ENCODE results near the gene SLC38A1.

The SLC38A1 gene

GRCh38 chr12:46136249-46136648 lies 132.6 kb downstream of the SLC38A1 start:
- H3K9me3 ChIP-seq (replicated peaks; ENCODE audit: low read length): no peaks in the 10 kb centered on the region
- no peaks in the 10 kb centered on the region for H3K36me3 ChIP-seq (ENCODE audit: insufficient read depth, low read length)
- H3K27me3 ChIP-seq (ENCODE audit: control insufficient read depth, insufficient read depth, low read length): no peaks in the 10 kb centered on the region

GRCh38 chr12:46135750-46136149 lies 133.1 kb downstream of the SLC38A1 start:
- no peaks in the 10 kb centered on the region for H3K4me1 ChIP-seq (ENCODE audit: control insufficient read depth, insufficient read depth, low read length)
- no peaks in the 10 kb centered on the region for H3K36me3 ChIP-seq (ENCODE audit: insufficient read depth, low read length)
- no peaks in the 10 kb centered on the region for H3K27me3 ChIP-seq (ENCODE audit: control insufficient read depth, insufficient read depth, low read length)
- H3K4me3 ChIP-seq (ENCODE audit: low read length): no peak overlapping the region
- H3K4me2 ChIP-seq (ENCODE audit: low read length): no peak overlapping the region
- no peak overlapping the region for H3K9ac ChIP-seq (ENCODE audit: low read depth, low read length)
- no peaks in the 10 kb centered on the region for H3K9me3 ChIP-seq (replicated peaks; ENCODE audit: low read length)

More at GRCh38 chr12:46136249-46136648, 132.6 kb downstream of the SLC38A1 start:
- Histone ChIP-seq H3K4me1 (ENCODE audit: control insufficient read depth, insufficient read depth, low read length) (no peaks in the 10 kb centered on the region), H3K9ac (ENCODE audit: low read depth, low read length) (no peak overlapping the region), H3K4me2 (ENCODE audit: low read length) (no peak overlapping the region), H3K4me3 (ENCODE audit: low read length) (no peak overlapping the region)

- no peak overlapping the region for H3K4me2 ChIP-seq (ENCODE audit: low read length)
Observed at GRCh38 chr12:46134852-46135251, 134.0 kb downstream of the SLC38A1 start.

GRCh38 chr12:46134205-46134811 lies 134.5 kb downstream of the SLC38A1 start:
- H3K9ac ChIP-seq (ENCODE audit: low read depth, low read length): no peak overlapping the region
- no peaks in the 10 kb centered on the region for H3K27me3 ChIP-seq (ENCODE audit: control insufficient read depth, insufficient read depth, low read length)
- no peak overlapping the region for H3K4me2 ChIP-seq (ENCODE audit: low read length)
- H3K4me3 ChIP-seq (ENCODE audit: low read length): no peak overlapping the region
- H3K9me3 ChIP-seq (replicated peaks; ENCODE audit: low read length): no peaks in the 10 kb centered on the region
- no peaks in the 10 kb centered on the region for H3K36me3 ChIP-seq (ENCODE audit: insufficient read depth, low read length)
- H3K4me1 ChIP-seq (ENCODE audit: control insufficient read depth, insufficient read depth, low read length): no peaks in the 10 kb centered on the region

More at GRCh38 chr12:46134852-46135251, 134.0 kb downstream of the SLC38A1 start:
- no peaks in the 10 kb centered on the region for H3K27me3 ChIP-seq (ENCODE audit: control insufficient read depth, insufficient read depth, low read length)
- no peak overlapping the region for H3K4me3 ChIP-seq (ENCODE audit: low read length)
- no peaks in the 10 kb centered on the region for H3K9me3 ChIP-seq (replicated peaks; ENCODE audit: low read length)
- no peaks in the 10 kb centered on the region for H3K4me1 ChIP-seq (ENCODE audit: control insufficient read depth, insufficient read depth, low read length)
- H3K36me3 ChIP-seq (ENCODE audit: insufficient read depth, low read length): no peaks in the 10 kb centered on the region
- H3K9ac ChIP-seq (ENCODE audit: low read depth, low read length): no peak overlapping the region

DNA sequence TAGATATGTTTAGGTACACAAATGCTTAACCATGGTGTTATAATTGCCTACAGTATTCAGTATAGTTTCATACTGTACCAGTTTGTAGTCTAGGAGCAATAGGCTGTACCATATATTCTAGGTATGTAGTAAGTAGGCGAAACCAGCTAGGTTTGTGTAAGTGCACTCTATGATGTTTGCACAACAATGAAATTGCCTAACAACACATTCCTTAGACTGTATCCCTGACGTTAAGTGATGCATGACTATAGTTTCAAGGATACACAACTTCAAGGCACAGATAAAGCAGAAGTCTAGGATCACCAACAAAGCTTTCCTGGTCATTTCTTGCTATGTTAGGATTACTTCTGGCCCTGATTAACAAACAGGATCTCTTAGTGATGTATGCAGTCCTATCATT lies 135.1 kb downstream of the SLC38A1 start:
- Histone ChIP-seq H3K9ac (ENCODE audit: low read depth, low read length) (no peak overlapping the region), H3K9me3 (replicated peaks; ENCODE audit: low read length) (no peaks in the 10 kb centered on the region), H3K27me3 (ENCODE audit: control insufficient read depth, insufficient read depth, low read length) (no peaks in the 10 kb centered on the region), H3K4me1 (ENCODE audit: control insufficient read depth, insufficient read depth, low read length) (no peaks in the 10 kb centered on the region), H3K36me3 (ENCODE audit: insufficient read depth, low read length) (no peaks in the 10 kb centered on the region), H3K4me3 (ENCODE audit: low read length) (no peak overlapping the region), H3K4me2 (ENCODE audit: low read length) (no peak overlapping the region)
